HG03103 (cell line): ENCODE data around the gene SOX10.
"Not testable (repeated sequence)": the region's sequence is repeated elsewhere in the genome, so short reads cannot be mapped to it uniquely, and the experiment has no call there.

Source experiments
- ATAC-seq: cut with Tn5 transposase; IDR thresholded peaks from one replicate; pipeline ENCODE4 v1.9.1; 2021; ENCODE audit warnings: low read depth; ENCODE audit not compliant: unreplicated experiment

The SOX10 gene

GRCh38 chr22:37967637-37968451 lies 16.5 kb downstream of the SOX10 start:
- ATAC-seq: no peak

DNA sequence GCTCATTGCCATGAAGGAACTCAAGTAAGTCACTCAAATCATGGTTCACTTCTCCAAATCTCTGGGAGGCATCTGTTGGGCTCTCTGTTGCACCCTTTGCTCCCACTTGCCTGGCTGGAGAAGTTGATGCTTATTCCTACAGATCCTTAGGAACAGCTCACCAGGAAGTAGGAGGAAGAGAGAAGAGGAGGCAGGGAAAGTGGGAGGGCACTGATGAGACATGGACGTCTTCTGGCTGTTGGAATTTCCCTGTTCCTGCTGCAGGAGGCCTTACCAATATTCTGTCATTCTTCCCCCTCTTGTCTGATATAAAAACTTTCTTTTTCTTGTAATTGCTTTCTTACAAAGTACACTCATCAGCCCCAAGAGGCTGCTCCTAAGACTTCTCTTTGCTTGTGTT lies 17.2 kb downstream of the SOX10 start:
- no peak for ATAC-seq

DNA sequence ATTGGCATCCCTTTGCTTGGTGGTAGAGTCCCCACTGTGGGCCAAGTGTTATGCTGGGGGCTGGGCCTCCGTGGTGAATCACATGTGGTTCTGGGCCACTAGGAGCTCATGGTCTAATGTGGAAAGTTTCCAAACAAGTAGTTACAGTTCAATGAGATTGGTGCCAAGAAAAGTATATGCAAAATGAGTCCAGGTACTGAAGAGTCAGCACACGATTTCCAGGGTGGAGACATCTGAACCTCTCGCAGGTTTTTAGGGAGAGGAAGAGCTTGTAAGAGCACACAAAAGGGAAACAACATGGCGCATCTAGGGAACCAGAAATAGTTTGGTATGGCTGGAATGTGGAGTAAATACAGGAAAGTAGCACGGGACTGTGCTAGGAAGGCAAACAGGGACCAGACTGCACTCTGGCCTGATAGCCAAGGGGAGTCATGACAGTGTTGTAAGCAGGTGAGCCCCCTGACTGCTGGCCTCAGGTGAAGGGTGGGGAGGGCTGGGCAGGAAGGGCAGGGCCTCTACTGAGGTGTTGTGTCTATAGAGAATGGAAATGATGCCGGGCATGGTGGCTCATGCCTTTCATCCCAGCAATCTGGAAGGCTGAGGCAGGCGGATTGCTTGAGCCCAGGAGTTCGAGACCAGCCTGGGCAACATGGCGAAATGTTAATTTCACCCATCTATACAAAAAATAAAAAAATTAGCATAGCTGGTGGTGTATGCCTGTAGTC lies 18.3 kb downstream of the SOX10 start:
- ATAC-seq: no peak

DNA sequence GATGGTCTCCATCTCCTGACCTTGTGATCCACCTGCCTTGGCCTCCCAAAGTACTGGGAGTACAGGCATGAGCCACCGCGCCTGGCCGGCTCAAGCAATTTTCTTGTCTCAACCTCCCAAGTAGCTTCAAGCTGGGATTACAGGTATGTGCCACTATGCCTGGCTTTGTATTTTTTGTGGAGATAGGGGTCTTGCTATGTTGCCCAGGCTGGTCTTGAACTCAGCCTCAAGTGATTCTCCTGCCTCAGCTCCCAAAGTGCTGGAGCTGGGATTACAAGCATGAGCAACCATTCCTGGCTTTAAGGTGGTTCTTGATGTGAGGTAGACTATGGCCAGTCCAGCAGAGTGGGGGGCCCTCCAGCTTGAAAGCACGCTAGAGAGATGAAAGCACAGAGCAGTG lies 23.3 kb downstream of the SOX10 start:
- ATAC-seq: no peak

GRCh38 chr22:37959231-37959825 lies 25.0 kb downstream of the SOX10 start:
- no peak for ATAC-seq

GRCh38 chr22:37957232-37957631 lies 27.1 kb downstream of the SOX10 start:
- ATAC-seq: no peak

DNA sequence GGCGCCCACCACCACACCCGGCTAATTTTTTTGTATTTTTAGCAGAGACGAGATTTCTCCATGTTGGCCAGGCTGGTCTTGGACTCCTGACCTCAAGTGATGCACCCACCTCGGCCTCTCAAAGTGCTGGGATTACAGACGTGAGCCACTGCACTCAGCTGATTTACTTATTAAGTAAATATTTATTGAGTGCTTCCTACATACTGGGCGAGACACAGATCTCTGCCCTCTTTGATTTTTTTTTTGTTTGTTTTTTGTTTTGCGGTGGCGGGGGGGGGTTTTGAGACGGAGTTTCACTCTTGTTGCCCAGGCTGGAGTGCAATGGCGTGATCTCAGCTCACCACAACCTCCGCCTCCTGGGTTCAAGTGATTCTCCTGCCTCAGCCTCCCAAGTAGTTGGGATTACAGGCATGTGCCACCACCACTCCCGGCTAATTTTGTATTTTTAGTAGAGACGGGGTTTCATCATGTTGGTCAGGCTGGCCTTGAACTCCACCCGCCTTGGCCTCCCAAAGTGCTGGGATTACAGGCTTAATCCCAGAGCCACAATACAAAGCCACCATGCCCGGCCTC lies 28.4 kb downstream of the SOX10 start:
- not testable (repeated sequence) for ATAC-seq

- ATAC-seq: no peak
Measured at GRCh38 chr22:37954686-37955085, 29.7 kb downstream of the SOX10 start.

DNA sequence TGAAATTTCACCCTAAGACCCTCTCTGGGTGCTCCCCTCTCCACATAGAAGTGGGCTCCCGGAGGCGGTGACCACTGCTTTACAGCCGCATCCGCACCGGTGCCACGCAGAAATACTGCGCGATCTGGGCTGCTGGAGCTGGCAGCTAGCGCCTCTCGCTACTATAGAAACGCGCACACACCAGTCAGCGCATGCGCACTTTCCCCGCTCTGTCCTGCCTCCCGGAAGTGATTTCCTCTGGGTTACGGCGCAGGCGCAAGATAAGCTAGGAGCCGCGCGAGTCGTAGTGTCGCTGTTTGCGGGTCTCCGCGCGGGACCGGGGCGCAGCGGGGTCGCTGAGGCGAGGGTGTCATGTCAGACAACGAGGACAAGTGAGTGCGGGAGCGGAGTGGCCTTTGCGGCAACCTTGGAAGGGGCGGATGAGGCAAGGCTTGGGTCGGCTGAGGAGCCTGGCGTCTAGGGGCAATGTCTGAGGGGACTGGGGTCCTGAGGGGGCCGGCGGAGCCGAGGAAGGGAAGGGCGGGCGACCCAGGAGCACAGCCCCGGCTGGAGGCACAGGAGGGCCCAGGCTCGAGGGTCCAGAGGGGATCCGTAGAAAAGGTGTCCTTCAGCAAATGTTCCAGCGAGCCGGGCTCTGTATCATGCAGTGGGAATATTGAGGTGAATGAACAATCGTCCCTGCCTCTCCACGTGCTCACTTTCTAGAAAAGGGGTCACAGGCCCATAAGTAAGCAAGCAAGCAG lies 30.7 kb downstream of the SOX10 start, which contains the start of the genes C22orf23 and POLR2F:
Gene C22orf23, minus strand, starts transcription at position 165 of the 743 bp plus-strand sequence. CDS start 452 bp downstream, outside the sequence.
Gene POLR2F, plus strand, starts transcription at position 263 of the 743 bp plus-strand sequence. Its CDS starts 89 bp downstream, at position 352.
- peak; percentile 85 for ATAC-seq

DNA sequence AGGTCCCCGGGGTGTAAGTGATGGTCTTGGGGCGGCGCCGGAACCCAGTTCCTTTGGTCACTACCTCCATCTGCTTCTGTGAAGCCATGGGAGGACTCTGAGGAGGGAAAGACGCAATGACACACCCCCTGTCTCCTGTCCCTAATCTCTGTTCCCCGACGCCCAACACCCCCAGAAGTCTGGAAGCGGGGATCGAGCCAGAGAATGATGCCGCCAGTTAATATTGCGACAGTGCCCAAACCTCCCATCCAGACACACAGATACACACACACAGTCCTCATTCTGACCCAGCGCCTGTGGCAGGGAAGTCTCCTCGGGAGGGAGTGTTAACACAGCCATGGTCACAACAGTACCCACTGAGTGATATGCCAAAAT lies 31.3 kb downstream of the SOX10 start:
- no peak for ATAC-seq

DNA sequence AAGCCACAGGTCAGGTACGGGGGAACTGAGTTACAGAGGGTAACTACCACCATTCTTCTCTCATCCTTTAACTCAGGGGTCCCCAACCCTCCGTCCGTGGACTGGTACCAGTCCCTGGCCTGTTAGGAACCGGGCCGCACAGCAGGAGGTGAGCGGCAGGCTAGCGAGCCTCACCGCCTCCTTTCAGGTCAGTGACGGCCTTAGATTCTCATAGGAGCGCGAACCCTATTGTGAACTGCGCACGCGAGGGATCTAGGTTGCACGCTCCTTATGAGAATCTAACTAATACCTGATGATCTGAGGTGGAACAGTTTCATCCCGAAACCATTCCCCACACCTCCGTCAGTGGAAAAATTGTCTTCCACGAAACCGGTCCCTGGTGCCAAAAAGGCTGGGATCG lies 31.7 kb downstream of the SOX10 start:
- not testable (repeated sequence) for ATAC-seq

DNA sequence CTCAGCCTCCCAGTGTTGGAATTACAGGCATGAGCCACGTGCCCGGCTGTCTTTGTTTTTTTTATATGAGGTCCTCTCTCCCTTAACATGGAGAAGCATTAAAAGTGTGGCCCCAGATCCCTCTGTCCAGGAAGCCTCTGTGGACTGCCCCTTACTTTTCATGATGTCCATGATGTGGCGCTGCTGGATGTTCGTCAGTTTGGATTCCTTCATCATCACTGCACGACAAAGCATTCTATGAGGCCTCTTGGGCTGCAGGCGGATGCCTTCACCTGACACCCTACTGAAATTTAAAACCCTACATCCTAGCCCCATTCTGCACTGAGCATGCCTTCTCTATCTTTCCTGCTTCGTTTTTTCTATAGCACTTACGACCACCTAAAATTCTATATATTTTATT lies 33.0 kb downstream of the SOX10 start:
- no peak for ATAC-seq

DNA sequence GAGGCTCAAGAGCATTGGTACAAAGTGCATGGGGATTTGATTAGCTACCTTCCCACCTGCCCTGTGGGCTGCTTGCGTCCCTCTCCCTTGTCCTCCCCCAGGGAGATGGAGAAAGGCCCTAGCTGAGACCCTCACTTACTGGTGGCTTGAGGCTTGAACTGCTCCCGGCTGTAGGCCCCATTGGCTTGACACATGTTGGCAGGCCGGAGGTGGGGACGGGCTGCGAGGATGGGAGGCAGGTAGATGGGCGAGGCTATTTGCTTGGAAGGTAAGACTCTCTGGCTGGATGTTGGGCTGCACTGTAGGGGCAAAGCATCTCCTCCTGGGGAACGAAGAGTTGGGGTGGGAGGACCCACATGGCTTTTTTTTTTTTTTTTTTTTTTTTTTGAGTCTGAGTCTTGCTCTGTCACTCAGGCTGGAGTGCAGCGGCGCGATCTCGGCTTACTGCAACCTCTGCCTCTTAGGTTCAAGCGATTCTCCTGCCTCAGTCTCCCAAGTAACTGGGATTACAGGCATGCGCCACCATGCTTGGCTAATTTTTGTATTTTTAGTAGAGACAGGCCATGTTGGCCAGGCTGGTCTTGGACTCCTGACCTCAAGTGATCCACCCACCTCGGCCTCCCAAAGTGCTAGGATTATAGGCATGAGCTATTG lies 37.1 kb downstream of the SOX10 start:
- ATAC-seq: not testable (repeated sequence)

DNA sequence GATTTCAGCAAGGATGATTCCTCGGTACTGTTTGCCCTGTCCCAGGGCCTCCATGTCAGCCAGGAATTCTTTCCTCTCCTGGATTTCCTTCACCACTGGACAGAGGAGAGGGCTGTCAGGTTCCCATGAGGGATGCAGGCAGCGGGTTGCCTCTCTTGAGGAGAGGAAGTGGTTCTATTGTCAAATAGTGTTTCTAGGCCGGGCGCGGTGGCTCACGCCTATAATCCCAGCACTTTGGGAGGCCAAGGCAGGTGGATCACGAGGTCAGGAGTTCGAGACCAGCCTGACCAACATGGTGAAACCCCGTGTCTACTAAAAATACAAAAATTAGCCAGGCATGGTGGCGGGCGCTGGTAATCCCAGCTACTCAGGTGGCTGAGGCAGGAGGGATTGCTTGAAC lies 39.9 kb downstream of the SOX10 start:
- ATAC-seq: not testable (repeated sequence)

DNA sequence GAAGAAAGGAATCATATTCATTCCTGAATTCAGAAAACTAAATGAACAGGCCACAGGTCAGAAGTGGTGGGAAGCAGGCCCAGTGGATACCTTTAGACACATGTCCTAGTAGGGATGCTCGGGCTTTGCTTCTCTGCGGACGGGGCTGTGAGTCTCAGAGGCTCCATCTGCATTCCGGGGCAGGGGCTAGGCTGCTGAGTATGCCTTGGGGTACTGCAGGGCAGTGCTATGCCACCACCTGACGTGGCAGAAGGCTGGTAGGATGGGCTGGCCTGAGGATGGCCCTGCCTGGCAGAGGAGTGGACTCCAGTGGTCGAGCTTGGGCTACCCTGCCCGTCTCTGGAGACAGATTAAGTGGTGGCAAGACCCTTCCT lies 40.5 kb downstream of the SOX10 start:
- ATAC-seq: no peak

DNA sequence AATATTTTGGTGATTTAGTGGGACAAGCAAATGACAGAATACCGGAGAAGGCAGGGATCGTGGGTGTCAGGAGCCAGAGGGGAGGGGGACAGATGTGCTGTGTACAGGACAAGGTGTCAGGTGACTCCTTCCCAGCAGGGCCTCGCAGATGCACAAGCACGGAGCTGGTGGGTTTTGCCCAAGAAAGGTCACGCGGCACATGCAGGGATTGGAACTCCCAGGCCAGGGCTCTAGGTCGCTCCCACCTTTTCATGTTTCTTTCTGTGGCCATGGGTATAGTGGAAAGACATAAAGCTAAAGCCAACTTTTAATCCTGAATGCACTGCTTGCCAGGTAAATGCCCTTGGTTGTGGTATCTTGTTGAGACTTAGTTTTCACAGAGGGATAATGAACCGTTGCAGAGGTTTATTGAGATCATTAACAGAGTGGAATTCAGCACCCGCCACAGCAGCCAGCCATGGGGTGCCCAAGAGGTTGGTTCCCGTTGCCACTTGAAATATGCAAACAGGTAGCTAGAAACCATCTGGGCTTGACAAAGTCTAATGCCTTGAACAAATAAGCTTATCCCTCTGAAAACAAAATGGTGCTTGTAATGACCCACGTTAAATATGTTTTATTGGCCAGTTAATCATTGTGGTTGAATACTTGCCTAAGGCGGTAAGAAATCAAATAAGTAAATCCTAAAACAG lies 41.1 kb downstream of the SOX10 start:
- ATAC-seq: no peak

- ATAC-seq: no peak
Measured at GRCh38 chr22:37942133-37942532, 42.2 kb downstream of the SOX10 start.

DNA sequence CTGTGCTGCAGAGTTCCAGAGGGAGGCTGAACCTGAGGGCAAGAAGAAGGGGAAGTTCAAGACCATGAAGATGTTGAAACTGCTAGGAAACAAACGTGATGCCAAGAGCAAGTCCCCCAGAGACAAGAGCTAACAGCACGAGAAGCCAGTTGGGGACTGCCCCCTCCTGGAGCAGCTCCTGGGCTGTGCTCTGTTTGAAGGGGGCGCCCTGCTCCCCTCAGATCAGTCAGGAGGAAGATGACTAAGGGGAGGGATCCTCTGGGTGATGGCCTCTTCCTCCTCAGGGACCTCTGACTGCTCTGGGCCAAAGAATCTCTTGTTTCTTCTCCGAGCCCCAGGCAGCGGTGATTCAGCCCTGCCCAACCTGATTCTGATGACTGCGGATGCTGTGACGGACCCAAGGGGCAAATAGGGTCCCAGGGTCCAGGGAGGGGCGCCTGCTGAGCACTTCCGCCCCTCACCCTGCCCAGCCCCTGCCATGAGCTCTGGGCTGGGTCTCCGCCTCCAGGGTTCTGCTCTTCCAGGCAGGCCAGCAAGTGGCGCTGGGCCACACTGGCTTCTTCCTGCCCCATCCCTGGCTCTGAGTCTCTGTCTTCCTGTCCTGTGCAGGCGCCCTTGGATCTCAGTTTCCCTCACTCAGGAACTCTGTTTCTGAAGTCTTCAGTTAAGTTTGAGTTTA lies 43.5 kb downstream of the SOX10 start:
- ATAC-seq: no peak
